Activated T-cell treated with anti-CD3 and anti-CD28 coated beads, Interleukin-2, amount 50 U/mL, for 4 hours (primary cell): ENCODE results near the gene WDR59. TPM values are rescaled to one million over a fixed set of nuclear protein-coding genes. Genes with fewer than 3 reads are reported as not detected.
"Not testable (repeated sequence)": the region's sequence is repeated elsewhere in the genome, so short reads cannot be mapped to it uniquely, and the experiment has no call there.

Source experiments
- ATAC-seq, 2 donors: fragments of 200-7000 bp; cut with Tn5 transposase; one replicate each; pipeline ENCODE4 v1.10.0; 2021
- DNase-seq: peaks from one replicate; pipeline ENCODE4 v3.0.0-alpha.2; 2020
- H3K27me3 Mint-ChIP-seq: one replicate; pipeline ENCODE4 v1.8.0; 2021; ENCODE audit warnings: low read depth, mixed read lengths
- H3K36me3 Mint-ChIP-seq: one replicate; pipeline ENCODE4 v1.8.0; 2022; ENCODE audit warnings: mixed read lengths; ENCODE audit not compliant: insufficient read depth
- H3K4me1 Mint-ChIP-seq: one replicate; pipeline ENCODE4 v1.8.0; 2021; ENCODE audit warnings: low read depth, mixed read lengths
- H3K4me3 Mint-ChIP-seq: one replicate; pipeline ENCODE4 v1.8.0; 2021; ENCODE audit warnings: mild to moderate bottlenecking, moderate library complexity, mixed read lengths
- H3K9me3 Mint-ChIP-seq: one replicate; pipeline ENCODE4 v1.8.0; 2021; ENCODE audit warnings: mixed read lengths
- total RNA-seq, 3 donors: library from RNA; stranded (reverse); gene quantifications; one replicate each; pipeline ENCODE4 v1.2.1, GENCODE V29; 2021

Gene WDR59
- 10 to 100 TPM; 49.3 to 61.8 (median 58.4) TPM for total RNA-seq

- peaks cover 18% of the 10 kb centered on the region for H3K4me1 Mint-ChIP-seq
- H3K36me3 Mint-ChIP-seq = no peaks in the 10 kb centered on the region
- ATAC-seq = peak; percentile 99 to 100
- no peaks in the 10 kb centered on the region for H3K9me3 Mint-ChIP-seq
- no peaks in the 10 kb centered on the region for H3K27me3 Mint-ChIP-seq
- H3K4me3 Mint-ChIP-seq = peak within 1 kb of the TSS; percentile 88
- peak; percentile 98 for DNase-seq
These were observed at the start of gene WDR59 for GRCh38 chr16:74984529-74985296. TSS of gene WDR59 (minus strand) at chr16:74985123. CDS start at chr16:74985017, 106 bp downstream.

- Mint-ChIP-seq H3K27me3 (no peaks in the 10 kb centered on the region), H3K4me3 (no peak overlapping the region), H3K4me1 (no peaks in the 10 kb centered on the region), H3K36me3 (peaks cover 3% of the 10 kb centered on the region), H3K9me3 (peaks cover 2% of the 10 kb centered on the region)
- DNase-seq (no peak), ATAC-seq (no peak)
These were observed 47.7 kb upstream of the WDR59 start for GRCh38 chr16:75032655-75033054.

GRCh38 chr16:75029854-75030253, 44.9 kb upstream of the WDR59 start:
- no peak for DNase-seq
- H3K4me3 Mint-ChIP-seq = no peak overlapping the region
- H3K4me1 Mint-ChIP-seq = peaks cover 4% of the 10 kb centered on the region
- no peaks in the 10 kb centered on the region for H3K9me3 Mint-ChIP-seq
- ATAC-seq = no peak
- no peaks in the 10 kb centered on the region for H3K36me3 Mint-ChIP-seq
- H3K27me3 Mint-ChIP-seq = no peaks in the 10 kb centered on the region

GRCh38 chr16:75028544-75029135, 43.7 kb upstream of the WDR59 start:
- Mint-ChIP-seq H3K4me1 (peaks cover 13% of the 10 kb centered on the region), H3K36me3 (no peaks in the 10 kb centered on the region), H3K9me3 (no peaks in the 10 kb centered on the region), H3K4me3 (no peak overlapping the region), H3K27me3 (no peaks in the 10 kb centered on the region)
- DNase-seq = no peak
- ATAC-seq = no peak

GRCh38 chr16:75027520-75028300, 42.8 kb upstream of the WDR59 start:
- H3K27me3 Mint-ChIP-seq = no peaks in the 10 kb centered on the region
- H3K4me1 Mint-ChIP-seq = peaks cover 18% of the 10 kb centered on the region
- ATAC-seq (no peak), DNase-seq (no peak)
- no peaks in the 10 kb centered on the region for H3K9me3 Mint-ChIP-seq
- no peak overlapping the region for H3K4me3 Mint-ChIP-seq
- H3K36me3 Mint-ChIP-seq = peaks cover 5% of the 10 kb centered on the region

GRCh38 chr16:75026892-75027391, 42.0 kb upstream of the WDR59 start:
- peaks cover 20% of the 10 kb centered on the region for H3K4me1 Mint-ChIP-seq
- H3K27me3 Mint-ChIP-seq = no peaks in the 10 kb centered on the region
- H3K36me3 Mint-ChIP-seq = peaks cover 6% of the 10 kb centered on the region
- no peak for ATAC-seq
- H3K4me3 Mint-ChIP-seq = no peak overlapping the region
- DNase-seq = no peak
- peaks cover under 1% of the 10 kb centered on the region for H3K9me3 Mint-ChIP-seq

GRCh38 chr16:75026239-75026891, 41.4 kb upstream of the WDR59 start:
- not testable (repeated sequence) for H3K9me3 Mint-ChIP-seq, H3K4me3 Mint-ChIP-seq, ATAC-seq, H3K27me3 Mint-ChIP-seq, DNase-seq
- peaks cover 20% of the 10 kb centered on the region for H3K4me1 Mint-ChIP-seq
- peaks cover 11% of the 10 kb centered on the region for H3K36me3 Mint-ChIP-seq

GRCh38 chr16:75025761-75026160, 40.8 kb upstream of the WDR59 start:
- no peaks in the 10 kb centered on the region for H3K27me3 Mint-ChIP-seq
- H3K4me3 Mint-ChIP-seq = no peak overlapping the region
- H3K9me3 Mint-ChIP-seq = peaks cover 9% of the 10 kb centered on the region
- H3K36me3 Mint-ChIP-seq = peaks cover 13% of the 10 kb centered on the region
- no peak for DNase-seq
- H3K4me1 Mint-ChIP-seq = peaks cover 20% of the 10 kb centered on the region
- ATAC-seq = no peak

- Mint-ChIP-seq H3K9me3 (peaks cover 9% of the 10 kb centered on the region), H3K4me1 (peaks cover 20% of the 10 kb centered on the region), H3K36me3 (peaks cover 13% of the 10 kb centered on the region), H3K4me3 (no peak overlapping the region), H3K27me3 (no peaks in the 10 kb centered on the region)
- ATAC-seq (no peak), DNase-seq (no peak)
These were observed 39.7 kb upstream of the WDR59 start for GRCh38 chr16:75024594-75024993.

GRCh38 chr16:75024182-75024581, 39.3 kb upstream of the WDR59 start:
- ATAC-seq (no peak), DNase-seq (no peak)
- H3K36me3 Mint-ChIP-seq = peaks cover 13% of the 10 kb centered on the region
- H3K9me3 Mint-ChIP-seq = peaks cover 9% of the 10 kb centered on the region
- peaks cover 20% of the 10 kb centered on the region for H3K4me1 Mint-ChIP-seq
- no peak overlapping the region for H3K4me3 Mint-ChIP-seq
- H3K27me3 Mint-ChIP-seq = no peaks in the 10 kb centered on the region

GRCh38 chr16:75023009-75023408, 38.1 kb upstream of the WDR59 start:
- ATAC-seq (peak; percentile 55 to 69), DNase-seq (no peak)
- H3K27me3 Mint-ChIP-seq = no peaks in the 10 kb centered on the region
- peaks cover 9% of the 10 kb centered on the region for H3K9me3 Mint-ChIP-seq
- no peak overlapping the region for H3K4me3 Mint-ChIP-seq
- peaks cover 23% of the 10 kb centered on the region for H3K4me1 Mint-ChIP-seq
- H3K36me3 Mint-ChIP-seq = peaks cover 13% of the 10 kb centered on the region

- no peak overlapping the region for H3K4me3 Mint-ChIP-seq
- ATAC-seq (no peak), DNase-seq (no peak)
- peaks cover 23% of the 10 kb centered on the region for H3K4me1 Mint-ChIP-seq
- H3K27me3 Mint-ChIP-seq = no peaks in the 10 kb centered on the region
- peaks cover 13% of the 10 kb centered on the region for H3K36me3 Mint-ChIP-seq
- peaks cover 9% of the 10 kb centered on the region for H3K9me3 Mint-ChIP-seq
These were observed 37.6 kb upstream of the WDR59 start for GRCh38 chr16:75022567-75022966.

- Mint-ChIP-seq H3K36me3 (peaks cover 13% of the 10 kb centered on the region), H3K4me3 (no peak overlapping the region), H3K4me1 (peaks cover 23% of the 10 kb centered on the region), H3K9me3 (peaks cover 9% of the 10 kb centered on the region), H3K27me3 (no peaks in the 10 kb centered on the region)
- no peak for ATAC-seq
- DNase-seq = no peak
These were observed 36.5 kb upstream of the WDR59 start for GRCh38 chr16:75021410-75021809.

GRCh38 chr16:75019586-75019985, 34.7 kb upstream of the WDR59 start:
- Mint-ChIP-seq H3K4me1 (peaks cover 18% of the 10 kb centered on the region), H3K9me3 (peaks cover 9% of the 10 kb centered on the region), H3K27me3 (no peaks in the 10 kb centered on the region), H3K36me3 (peaks cover 13% of the 10 kb centered on the region), H3K4me3 (no peak overlapping the region)
- ATAC-seq (no peak), DNase-seq (no peak)
